Stimulated activated CD8-positive, alpha-beta memory T cell treated with anti-CD3 and anti-CD28 coated beads, Interleukin-15, amount 100 ng/mL, for 1 hour (primary cell): Measurements from ENCODE around the gene CPED1.
"Not testable (repeated sequence)": the region's sequence is repeated elsewhere in the genome, so short reads cannot be mapped to it uniquely, and the experiment has no call there.

ENCODE experiments used
- DNase-seq: peaks from one replicate; pipeline ENCODE4 v3.0.0-alpha.2; 2020; ENCODE audit warnings: low read depth

The CPED1 gene

GRCh38 chr7:121183883-121184282 lies 195.4 kb downstream of the CPED1 start:
- not testable (repeated sequence) for DNase-seq

- DNase-seq: no peak
These were observed 198.2 kb downstream of the CPED1 start for GRCh38 chr7:121186746-121187145.

- DNase-seq: no peak
These were observed 198.7 kb downstream of the CPED1 start for GRCh38 chr7:121187222-121187621.

- no peak for DNase-seq
These were observed 199.2 kb downstream of the CPED1 start for GRCh38 chr7:121187676-121188075.

GRCh38 chr7:121192834-121193233 lies 204.3 kb downstream of the CPED1 start:
- no peak for DNase-seq

GRCh38 chr7:121195010-121195409 lies 206.5 kb downstream of the CPED1 start:
- DNase-seq: no peak

- no peak for DNase-seq
These were observed 207.4 kb downstream of the CPED1 start for GRCh38 chr7:121195874-121196273.

GRCh38 chr7:121196286-121196685 lies 207.8 kb downstream of the CPED1 start:
- no peak for DNase-seq

GRCh38 chr7:121197455-121197854 lies 208.9 kb downstream of the CPED1 start:
- no peak for DNase-seq

- DNase-seq: no peak
These were observed 210.0 kb downstream of the CPED1 start for GRCh38 chr7:121198502-121198901.

GRCh38 chr7:121202125-121202524 lies 213.6 kb downstream of the CPED1 start:
- no peak for DNase-seq

GRCh38 chr7:121202834-121203233 lies 214.3 kb downstream of the CPED1 start:
- no peak for DNase-seq

GRCh38 chr7:121204537-121204936 lies 216.0 kb downstream of the CPED1 start:
- DNase-seq: no peak

- no peak for DNase-seq
These were observed 217.3 kb downstream of the CPED1 start for GRCh38 chr7:121205777-121206176.

GRCh38 chr7:121211253-121211652 lies 222.7 kb downstream of the CPED1 start:
- DNase-seq: no peak

GRCh38 chr7:121212036-121212435 lies 223.5 kb downstream of the CPED1 start:
- DNase-seq: no peak

GRCh38 chr7:121214657-121215056 lies 226.1 kb downstream of the CPED1 start:
- no peak for DNase-seq

GRCh38 chr7:121219026-121219425 lies 230.5 kb downstream of the CPED1 start:
- no peak for DNase-seq

- DNase-seq: not testable (repeated sequence)
These were observed 232.6 kb downstream of the CPED1 start for GRCh38 chr7:121221108-121221507.

- DNase-seq: no peak
These were observed 240.3 kb downstream of the CPED1 start for GRCh38 chr7:121228779-121229178.

GRCh38 chr7:121235201-121235600 lies 246.7 kb downstream of the CPED1 start:
- no peak for DNase-seq

- no peak for DNase-seq
These were observed 249.1 kb downstream of the CPED1 start for GRCh38 chr7:121237601-121238000.

- no peak for DNase-seq
These were observed 255.8 kb downstream of the CPED1 start for GRCh38 chr7:121244120-121244870.

- DNase-seq: not testable (repeated sequence)
These were observed 262.9 kb downstream of the CPED1 start for GRCh38 chr7:121251367-121251766.
